SK-N-SH treated with all-trans-retinoic acid at 6 μM for 48 hours (cell line): ENCODE data around the gene DPEP1.
A peak's percentile ranks its signal among the peaks of the same experiment; 100 is the strongest.

Experiments
- ATAC-seq: fragments of 200-7000 bp; cut with Tn5 transposase; 3 replicates; pipeline ENCODE4 v1.9.1; 2020; ENCODE audit warnings: mild to moderate bottlenecking, moderate library complexity
- ARNTL ChIP-seq: fragments of 450-650 bp; formaldehyde crosslinking; IDR thresholded peaks from 2 replicates; pipeline ENCODE4 v1.5.0; 2020; ENCODE audit warnings: low read depth, mild to moderate bottlenecking, moderate library complexity, borderline replicate concordance
- BACH2 ChIP-seq: fragments of 250-450 bp; sonication (Bioruptor Pico); IDR thresholded peaks from 2 replicates; pipeline ENCODE4 v1.9.0; 2021; ENCODE audit warnings: mild to moderate bottlenecking, borderline replicate concordance
- CSDC2 ChIP-seq: fragments of 250-450 bp; sonication (Bioruptor Pico); IDR thresholded peaks from 2 replicates; pipeline ENCODE4 v1.5.0; 2020; ENCODE audit warnings: mild to moderate bottlenecking, moderate library complexity
- ESRRG ChIP-seq: fragments of 250-450 bp; sonication (Bioruptor Pico); IDR thresholded peaks from 2 replicates; pipeline ENCODE4 v1.6.1; 2021; ENCODE audit warnings: mild to moderate bottlenecking
- GLIS3 ChIP-seq: fragments of 250-450 bp; sonication (Bioruptor Pico); IDR thresholded peaks from 2 replicates; pipeline ENCODE4 v1.5.0; 2020; ENCODE audit warnings: mild to moderate bottlenecking, moderate library complexity
- OSR1 ChIP-seq: fragments of 250-450 bp; sonication (Bioruptor Pico); IDR thresholded peaks from 2 replicates; pipeline ENCODE4 v1.8.0; 2022; ENCODE audit warnings: moderate library complexity, mild to moderate bottlenecking, inconsistent platforms
- PPARA ChIP-seq: fragments of 250-450 bp; sonication (Bioruptor Pico); IDR thresholded peaks from 2 replicates; pipeline ENCODE4 v1.5.0; 2020; ENCODE audit warnings: mild to moderate bottlenecking, borderline replicate concordance
- SNAI2 ChIP-seq: fragments of 250-450 bp; sonication (Bioruptor Pico); IDR thresholded peaks from 2 replicates; pipeline ENCODE4 v1.5.0; 2020; ENCODE audit warnings: mild to moderate bottlenecking, moderate library complexity
- TCF4 ChIP-seq: fragments of 250-450 bp; sonication (Bioruptor Pico); IDR thresholded peaks from 2 replicates; pipeline ENCODE4 v1.8.0; 2021; ENCODE audit warnings: mild to moderate bottlenecking, moderate library complexity, borderline replicate concordance
- ZC3H10 ChIP-seq: fragments of 250-450 bp; sonication (Bioruptor Pico); IDR thresholded peaks from 2 replicates; pipeline ENCODE4 v1.5.1; 2021; ENCODE audit warnings: mild to moderate bottlenecking, moderate library complexity
- ZFP30 ChIP-seq: fragments of 450-650 bp; formaldehyde crosslinking; IDR thresholded peaks from 2 replicates; pipeline ENCODE4 v1.5.0; 2022; ENCODE audit warnings: mild to moderate bottlenecking, moderate library complexity
- ZNF70 ChIP-seq: fragments of 450-650 bp; formaldehyde crosslinking; IDR thresholded peaks from 2 replicates; pipeline ENCODE4 v1.5.0; 2020; ENCODE audit warnings: mild to moderate bottlenecking, moderate library complexity
- ZNF8 ChIP-seq: fragments of 450-650 bp; formaldehyde crosslinking; IDR thresholded peaks from 2 replicates; pipeline ENCODE4 v1.5.0; 2020; ENCODE audit warnings: mild to moderate bottlenecking, moderate library complexity
- TF ChIP-seq, protein P1 (sequence below): fragments of 250-450 bp; sonication (Bioruptor Pico); IDR thresholded peaks from 2 replicates; pipeline ENCODE4 v1.5.1; 2021; ENCODE audit warnings: mild to moderate bottlenecking, moderate library complexity
- TF ChIP-seq, protein P2 (sequence below): fragments of 250-450 bp; sonication (Bioruptor Pico); IDR thresholded peaks from 2 replicates; pipeline ENCODE4 v1.8.0; 2021; ENCODE audit warnings: low read depth, mild to moderate bottlenecking, moderate library complexity, borderline replicate concordance
- TF ChIP-seq, protein P3 (sequence below): fragments of 250-450 bp; sonication (Bioruptor Pico); IDR thresholded peaks from 2 replicates; pipeline ENCODE4 v1.5.0; 2020; ENCODE audit warnings: mild to moderate bottlenecking, moderate library complexity
- TF ChIP-seq, protein P4 (sequence below): fragments of 250-450 bp; sonication (Bioruptor Pico); IDR thresholded peaks from 2 replicates; pipeline ENCODE4 v1.5.1; 2020; ENCODE audit warnings: low read depth, mild to moderate bottlenecking, moderate library complexity
- TF ChIP-seq, protein P5 (sequence below): fragments of 250-450 bp; sonication (Bioruptor Pico); IDR thresholded peaks from 2 replicates; pipeline ENCODE4 v1.8.0; 2020; ENCODE audit warnings: mild to moderate bottlenecking, moderate library complexity, borderline replicate concordance

Gene DPEP1

DNA sequence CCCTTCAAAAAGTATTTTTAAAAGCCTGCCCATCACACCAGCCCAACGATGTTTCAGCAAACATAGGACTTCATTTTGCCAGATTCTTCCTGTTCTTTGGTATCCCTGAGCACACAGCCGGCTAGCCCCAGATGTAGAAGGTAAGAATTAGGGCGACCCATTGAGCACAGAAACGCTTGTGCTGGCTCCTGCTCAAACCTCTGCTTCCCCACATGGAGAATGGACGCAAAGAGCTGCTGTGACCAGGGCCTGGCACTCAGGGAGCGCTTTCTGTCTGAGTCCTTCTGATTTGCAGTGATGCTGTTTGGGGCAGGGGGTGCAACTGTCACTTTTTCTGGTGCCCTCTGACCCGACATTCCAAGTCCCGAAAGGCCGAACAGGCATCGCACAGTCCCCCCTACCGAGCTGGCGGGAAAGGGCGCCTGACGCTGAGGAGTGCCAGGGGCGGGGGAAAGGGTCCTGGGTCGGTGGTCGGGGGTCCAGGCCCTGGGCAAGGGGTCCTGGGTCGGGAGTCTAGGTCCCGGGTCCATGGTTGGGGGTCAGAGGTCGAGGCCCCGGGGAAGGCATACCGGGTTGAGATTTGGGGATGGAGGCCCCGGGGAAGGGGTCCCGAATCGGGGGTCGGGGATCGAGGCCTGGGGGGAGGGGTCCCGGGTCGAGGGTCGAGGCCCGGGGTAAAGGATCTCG, 43.1 kb downstream of the DPEP1 start:
- TF ChIP-seq, protein P1, sequence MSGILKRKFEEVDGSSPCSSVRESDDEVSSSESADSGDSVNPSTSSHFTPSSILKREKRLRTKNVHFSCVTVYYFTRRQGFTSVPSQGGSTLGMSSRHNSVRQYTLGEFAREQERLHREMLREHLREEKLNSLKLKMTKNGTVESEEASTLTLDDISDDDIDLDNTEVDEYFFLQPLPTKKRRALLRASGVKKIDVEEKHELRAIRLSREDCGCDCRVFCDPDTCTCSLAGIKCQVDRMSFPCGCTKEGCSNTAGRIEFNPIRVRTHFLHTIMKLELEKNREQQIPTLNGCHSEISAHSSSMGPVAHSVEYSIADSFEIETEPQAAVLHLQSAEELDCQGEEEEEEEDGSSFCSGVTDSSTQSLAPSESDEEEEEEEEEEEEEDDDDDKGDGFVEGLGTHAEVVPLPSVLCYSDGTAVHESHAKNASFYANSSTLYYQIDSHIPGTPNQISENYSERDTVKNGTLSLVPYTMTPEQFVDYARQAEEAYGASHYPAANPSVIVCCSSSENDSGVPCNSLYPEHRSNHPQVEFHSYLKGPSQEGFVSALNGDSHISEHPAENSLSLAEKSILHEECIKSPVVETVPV (CRISPR knock-in tag) = no peak
- TF ChIP-seq, protein P2, sequence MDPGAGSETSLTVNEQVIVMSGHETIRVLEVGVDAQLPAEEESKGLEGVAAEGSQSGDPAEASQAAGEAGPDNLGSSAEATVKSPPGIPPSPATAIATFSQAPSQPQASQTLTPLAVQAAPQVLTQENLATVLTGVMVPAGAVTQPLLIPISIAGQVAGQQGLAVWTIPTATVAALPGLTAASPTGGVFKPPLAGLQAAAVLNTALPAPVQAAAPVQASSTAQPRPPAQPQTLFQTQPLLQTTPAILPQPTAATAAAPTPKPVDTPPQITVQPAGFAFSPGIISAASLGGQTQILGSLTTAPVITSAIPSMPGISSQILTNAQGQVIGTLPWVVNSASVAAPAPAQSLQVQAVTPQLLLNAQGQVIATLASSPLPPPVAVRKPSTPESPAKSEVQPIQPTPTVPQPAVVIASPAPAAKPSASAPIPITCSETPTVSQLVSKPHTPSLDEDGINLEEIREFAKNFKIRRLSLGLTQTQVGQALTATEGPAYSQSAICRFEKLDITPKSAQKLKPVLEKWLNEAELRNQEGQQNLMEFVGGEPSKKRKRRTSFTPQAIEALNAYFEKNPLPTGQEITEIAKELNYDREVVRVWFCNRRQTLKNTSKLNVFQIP (CRISPR knock-in tag) = no peak
- TF ChIP-seq ESRRG (CRISPR knock-in tag) (no peak), OSR1 (CRISPR knock-in tag) (no peak), ZNF8 (no peak), ZC3H10 (CRISPR knock-in tag) (no peak), CSDC2 (CRISPR knock-in tag) (no peak), ZFP30 (CRISPR knock-in tag) (no peak)
- TF ChIP-seq, protein P3, sequence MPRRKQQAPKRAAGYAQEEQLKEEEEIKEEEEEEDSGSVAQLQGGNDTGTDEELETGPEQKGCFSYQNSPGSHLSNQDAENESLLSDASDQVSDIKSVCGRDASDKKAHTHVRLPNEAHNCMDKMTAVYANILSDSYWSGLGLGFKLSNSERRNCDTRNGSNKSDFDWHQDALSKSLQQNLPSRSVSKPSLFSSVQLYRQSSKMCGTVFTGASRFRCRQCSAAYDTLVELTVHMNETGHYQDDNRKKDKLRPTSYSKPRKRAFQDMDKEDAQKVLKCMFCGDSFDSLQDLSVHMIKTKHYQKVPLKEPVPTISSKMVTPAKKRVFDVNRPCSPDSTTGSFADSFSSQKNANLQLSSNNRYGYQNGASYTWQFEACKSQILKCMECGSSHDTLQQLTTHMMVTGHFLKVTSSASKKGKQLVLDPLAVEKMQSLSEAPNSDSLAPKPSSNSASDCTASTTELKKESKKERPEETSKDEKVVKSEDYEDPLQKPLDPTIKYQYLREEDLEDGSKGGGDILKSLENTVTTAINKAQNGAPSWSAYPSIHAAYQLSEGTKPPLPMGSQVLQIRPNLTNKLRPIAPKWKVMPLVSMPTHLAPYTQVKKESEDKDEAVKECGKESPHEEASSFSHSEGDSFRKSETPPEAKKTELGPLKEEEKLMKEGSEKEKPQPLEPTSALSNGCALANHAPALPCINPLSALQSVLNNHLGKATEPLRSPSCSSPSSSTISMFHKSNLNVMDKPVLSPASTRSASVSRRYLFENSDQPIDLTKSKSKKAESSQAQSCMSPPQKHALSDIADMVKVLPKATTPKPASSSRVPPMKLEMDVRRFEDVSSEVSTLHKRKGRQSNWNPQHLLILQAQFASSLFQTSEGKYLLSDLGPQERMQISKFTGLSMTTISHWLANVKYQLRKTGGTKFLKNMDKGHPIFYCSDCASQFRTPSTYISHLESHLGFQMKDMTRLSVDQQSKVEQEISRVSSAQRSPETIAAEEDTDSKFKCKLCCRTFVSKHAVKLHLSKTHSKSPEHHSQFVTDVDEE (CRISPR knock-in tag) = no peak
- no peak for ATAC-seq

DNA sequence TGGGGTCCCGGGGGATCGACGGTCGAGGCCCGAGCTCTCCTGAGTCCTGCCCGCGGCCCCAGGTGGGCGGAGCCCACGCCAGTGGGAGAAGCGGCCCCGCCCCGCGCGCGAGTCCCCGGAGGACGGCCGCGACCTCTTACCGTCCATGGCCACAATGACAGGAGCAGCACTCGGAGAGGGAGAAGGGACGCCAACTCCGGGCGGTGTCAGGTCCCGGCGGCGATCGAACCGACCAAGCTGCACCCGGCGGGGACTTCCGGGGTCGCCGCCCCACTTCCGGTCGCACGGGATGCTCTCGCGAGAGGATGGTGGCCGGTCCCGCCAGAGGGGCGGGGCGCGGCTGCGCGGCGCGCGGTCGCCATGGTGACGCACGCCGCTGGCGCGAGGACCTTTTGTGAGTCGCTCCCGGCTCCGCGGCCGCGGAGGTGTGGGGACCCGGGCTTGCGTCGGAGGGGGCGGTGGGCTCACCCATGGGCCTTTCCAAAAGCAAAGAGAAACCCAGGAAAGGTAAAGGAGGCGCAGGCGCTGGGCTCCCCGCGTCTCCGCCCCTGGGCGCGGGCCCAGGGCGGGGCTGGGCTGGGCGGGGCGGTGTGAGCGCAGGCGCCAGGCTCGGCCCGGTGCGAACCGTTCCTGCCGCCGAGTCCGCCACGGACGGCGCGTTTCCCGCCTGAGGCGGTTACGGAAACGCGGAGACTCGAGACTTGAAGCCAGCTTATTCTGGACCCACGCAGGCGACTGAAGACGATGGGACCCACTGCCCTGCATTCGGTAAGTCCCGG, 44.2 kb downstream of the DPEP1 start, which contains the start of the genes CHMP1A and SPATA33:
TSS of gene CHMP1A (minus strand) at position 267 of the 779 bp plus-strand sequence. CDS start at position 147, 120 bp downstream.
TSS of gene SPATA33 (plus strand) at position 395 of the 779 bp plus-strand sequence. CDS start at position 471, 76 bp downstream.
- ATAC-seq = peak; percentile 96
- TF ChIP-seq ZC3H10 (CRISPR knock-in tag) (no peak), ESRRG (CRISPR knock-in tag) (no peak), TCF4 (CRISPR knock-in tag) (no peak), ZFP30 (CRISPR knock-in tag) (no peak), OSR1 (CRISPR knock-in tag) (no peak), SNAI2 (CRISPR knock-in tag) (no peak), ZNF70 (no peak), CSDC2 (CRISPR knock-in tag) (no peak), GLIS3 (CRISPR knock-in tag) (no peak), ARNTL (CRISPR knock-in tag) (no peak), PPARA (CRISPR knock-in tag) (no peak), BACH2 (CRISPR knock-in tag) (no peak)
- TF ChIP-seq, protein P1 (CRISPR knock-in tag) = no peak
- TF ChIP-seq, protein P4, sequence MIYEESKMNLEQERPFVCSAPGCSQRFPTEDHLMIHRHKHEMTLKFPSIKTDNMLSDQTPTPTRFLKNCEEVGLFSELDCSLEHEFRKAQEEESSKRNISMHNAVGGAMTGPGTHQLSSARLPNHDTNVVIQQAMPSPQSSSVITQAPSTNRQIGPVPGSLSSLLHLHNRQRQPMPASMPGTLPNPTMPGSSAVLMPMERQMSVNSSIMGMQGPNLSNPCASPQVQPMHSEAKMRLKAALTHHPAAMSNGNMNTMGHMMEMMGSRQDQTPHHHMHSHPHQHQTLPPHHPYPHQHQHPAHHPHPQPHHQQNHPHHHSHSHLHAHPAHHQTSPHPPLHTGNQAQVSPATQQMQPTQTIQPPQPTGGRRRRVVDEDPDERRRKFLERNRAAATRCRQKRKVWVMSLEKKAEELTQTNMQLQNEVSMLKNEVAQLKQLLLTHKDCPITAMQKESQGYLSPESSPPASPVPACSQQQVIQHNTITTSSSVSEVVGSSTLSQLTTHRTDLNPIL = no peak
- TF ChIP-seq, protein P5, sequence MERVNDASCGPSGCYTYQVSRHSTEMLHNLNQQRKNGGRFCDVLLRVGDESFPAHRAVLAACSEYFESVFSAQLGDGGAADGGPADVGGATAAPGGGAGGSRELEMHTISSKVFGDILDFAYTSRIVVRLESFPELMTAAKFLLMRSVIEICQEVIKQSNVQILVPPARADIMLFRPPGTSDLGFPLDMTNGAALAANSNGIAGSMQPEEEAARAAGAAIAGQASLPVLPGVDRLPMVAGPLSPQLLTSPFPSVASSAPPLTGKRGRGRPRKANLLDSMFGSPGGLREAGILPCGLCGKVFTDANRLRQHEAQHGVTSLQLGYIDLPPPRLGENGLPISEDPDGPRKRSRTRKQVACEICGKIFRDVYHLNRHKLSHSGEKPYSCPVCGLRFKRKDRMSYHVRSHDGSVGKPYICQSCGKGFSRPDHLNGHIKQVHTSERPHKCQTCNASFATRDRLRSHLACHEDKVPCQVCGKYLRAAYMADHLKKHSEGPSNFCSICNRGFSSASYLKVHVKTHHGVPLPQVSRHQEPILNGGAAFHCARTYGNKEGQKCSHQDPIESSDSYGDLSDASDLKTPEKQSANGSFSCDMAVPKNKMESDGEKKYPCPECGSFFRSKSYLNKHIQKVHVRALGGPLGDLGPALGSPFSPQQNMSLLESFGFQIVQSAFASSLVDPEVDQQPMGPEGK = no peak
